GM19455 (cell line): Measurements from ENCODE around the gene PTAR1.
"Not testable (repeated sequence)": the region's sequence is repeated elsewhere in the genome, so short reads cannot be mapped to it uniquely, and the experiment has no call there.

Source experiments
- ATAC-seq: cut with Tn5 transposase; IDR thresholded peaks from one replicate; pipeline ENCODE4 v1.9.1; 2021; ENCODE audit not compliant: unreplicated experiment

The PTAR1 gene

GRCh38 chr9:69759421-69760277 is at the start of gene PTAR1:
Gene PTAR1 (minus strand): TSS chr9:69760011. CDS start chr9:69759938, 73 bp downstream.
- peak; percentile 88 for ATAC-seq

- no peak for ATAC-seq
Measured at GRCh38 chr9:69809304-69809863, 49.6 kb upstream of the PTAR1 start.

- no peak for ATAC-seq
Measured at GRCh38 chr9:69806627-69807026, 46.8 kb upstream of the PTAR1 start.

GRCh38 chr9:69805962-69806515 is 46.2 kb upstream of the PTAR1 start:
- no peak for ATAC-seq

- ATAC-seq, result no peak
Measured at GRCh38 chr9:69801989-69802388, 42.2 kb upstream of the PTAR1 start.

- ATAC-seq, result not testable (repeated sequence)
Measured at GRCh38 chr9:69800027-69800426, 40.2 kb upstream of the PTAR1 start.

- not testable (repeated sequence) for ATAC-seq
Measured at GRCh38 chr9:69799521-69799920, 39.7 kb upstream of the PTAR1 start.

- no peak for ATAC-seq
Measured at GRCh38 chr9:69798744-69799143, 38.9 kb upstream of the PTAR1 start.

GRCh38 chr9:69797675-69798074 is 37.9 kb upstream of the PTAR1 start:
- ATAC-seq, result no peak

- no peak for ATAC-seq
Measured at GRCh38 chr9:69794356-69794755, 34.5 kb upstream of the PTAR1 start.

GRCh38 chr9:69785757-69786156 is 25.9 kb upstream of the PTAR1 start:
- no peak for ATAC-seq

- no peak for ATAC-seq
Measured at GRCh38 chr9:69773258-69773657, 13.4 kb upstream of the PTAR1 start.

GRCh38 chr9:69771775-69772418 is 12.1 kb upstream of the PTAR1 start:
- ATAC-seq, result no peak

GRCh38 chr9:69768716-69769115 is 8.9 kb upstream of the PTAR1 start:
- ATAC-seq, result no peak

GRCh38 chr9:69768101-69768500 is 8.3 kb upstream of the PTAR1 start:
- no peak for ATAC-seq

GRCh38 chr9:69763862-69764261 is 4.1 kb upstream of the PTAR1 start:
- not testable (repeated sequence) for ATAC-seq

- no peak for ATAC-seq
Measured at GRCh38 chr9:69762527-69762926, 2.7 kb upstream of the PTAR1 start.

- ATAC-seq, result no peak
Measured at GRCh38 chr9:69760278-69760610, 433 bp upstream of the PTAR1 start.

- no peak for ATAC-seq
Measured at GRCh38 chr9:69759021-69759420, 790 bp downstream of the PTAR1 start.

GRCh38 chr9:69757996-69758675 is 1.7 kb downstream of the PTAR1 start:
- ATAC-seq, result no peak

- no peak for ATAC-seq
Measured at GRCh38 chr9:69755205-69755604, 4.6 kb downstream of the PTAR1 start.
